ENCODE results near the gene GLIS1. TPM values are rescaled to one million over a fixed set of nuclear protein-coding genes. Genes with fewer than 3 reads are reported as not detected.

The GLIS1 gene
- total and polyA plus RNA-seq, 2 experiments from 2014 or later = 0.26 to 0.31 TPM

DNA sequence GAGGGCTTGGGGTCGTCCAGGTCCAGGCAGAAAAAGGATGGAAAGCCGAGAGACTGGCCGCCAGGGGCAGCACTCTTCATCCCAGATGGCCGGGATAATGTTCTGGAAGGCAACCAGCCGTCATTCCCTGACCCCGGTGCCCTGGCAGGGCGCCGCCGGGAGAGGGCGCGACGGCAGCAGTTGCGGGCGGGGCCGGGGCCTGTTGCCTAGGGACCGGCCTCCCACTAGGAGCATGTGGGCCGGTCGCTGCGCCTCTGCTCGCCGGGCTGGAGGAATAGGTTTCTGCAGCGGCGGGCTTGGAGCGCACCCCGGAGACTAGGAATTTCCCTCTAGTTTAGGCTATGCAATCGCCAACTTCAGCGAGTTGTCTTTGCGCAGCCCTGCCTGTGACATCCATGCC, 268.8 kb downstream of the GLIS1 start (continued):
- no peak for TF ChIP-seq ZNF462 (CRISPR knock-in tag; IDR thresholded peaks at IDR 0.05)
- no peak for TF ChIP-seq EZH2phosphoT487 (IDR thresholded peaks at IDR 0.05; ENCODE audit: unreplicated experiment)

DNA sequence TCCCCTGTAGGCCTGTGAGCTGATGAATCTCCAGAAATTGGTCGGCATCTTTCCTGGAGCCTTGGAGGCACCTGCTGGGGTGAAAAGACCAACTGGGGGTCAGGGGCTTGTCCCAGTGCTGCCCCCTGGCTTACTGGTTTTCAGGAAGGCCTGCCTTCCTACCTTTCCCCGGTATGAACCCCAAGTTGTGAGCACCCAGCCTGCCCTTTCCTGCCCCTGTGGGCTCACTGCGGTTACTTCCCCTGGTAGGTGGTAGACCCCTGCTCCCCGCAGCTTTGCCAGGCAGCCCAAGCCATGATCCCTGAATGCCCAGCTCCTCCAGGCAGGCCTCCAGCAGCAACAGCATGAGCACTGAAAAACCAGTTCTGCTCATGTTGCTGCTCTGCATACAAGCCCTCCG, 269.6 kb downstream of the GLIS1 start:
- H3K36me3 Mint-ChIP-seq (ENCODE audit: low read depth) = no peaks in the 10 kb centered on the region
- no peaks in the 10 kb centered on the region for H3K9me2 ChIP-seq (ENCODE audit: insufficient read depth)
- peaks cover 20% of the 10 kb centered on the region for H3K27me3 Mint-ChIP-seq (ENCODE audit: insufficient read depth, low read depth, poor library complexity)
- no peaks in the 10 kb centered on the region for H4K20me1 ChIP-seq (replicated peaks; ENCODE audit: insufficient read depth)
- no peak overlapping the region for H3K27ac Mint-ChIP-seq
- no peaks in the 10 kb centered on the region for H3K36me3 ChIP-seq (ENCODE audit: insufficient read depth)
- H3K4me2 ChIP-seq = no peak overlapping the region
- TF ChIP-seq NANOG (IDR thresholded peaks at IDR 0.05; ENCODE audit: borderline replicate concordance) (no peak), EZH2 (IDR thresholded peaks at IDR 0.05; ENCODE audit: low read depth, unreplicated experiment) (no peak), POLR2AphosphoS5 (IDR thresholded peaks at IDR 0.05; ENCODE audit: low read depth) (no peak), ZNF114 (CRISPR knock-in tag; IDR thresholded peaks at IDR 0.05) (no peak), ZNF331 (CRISPR knock-in tag; IDR thresholded peaks at IDR 0.05; ENCODE audit: low read depth) (no peak), EZH2phosphoT487 (IDR thresholded peaks at IDR 0.05; ENCODE audit: unreplicated experiment) (no peak), ZNF462 (CRISPR knock-in tag; IDR thresholded peaks at IDR 0.05) (no peak)
- TF ChIP-seq, protein P1, sequence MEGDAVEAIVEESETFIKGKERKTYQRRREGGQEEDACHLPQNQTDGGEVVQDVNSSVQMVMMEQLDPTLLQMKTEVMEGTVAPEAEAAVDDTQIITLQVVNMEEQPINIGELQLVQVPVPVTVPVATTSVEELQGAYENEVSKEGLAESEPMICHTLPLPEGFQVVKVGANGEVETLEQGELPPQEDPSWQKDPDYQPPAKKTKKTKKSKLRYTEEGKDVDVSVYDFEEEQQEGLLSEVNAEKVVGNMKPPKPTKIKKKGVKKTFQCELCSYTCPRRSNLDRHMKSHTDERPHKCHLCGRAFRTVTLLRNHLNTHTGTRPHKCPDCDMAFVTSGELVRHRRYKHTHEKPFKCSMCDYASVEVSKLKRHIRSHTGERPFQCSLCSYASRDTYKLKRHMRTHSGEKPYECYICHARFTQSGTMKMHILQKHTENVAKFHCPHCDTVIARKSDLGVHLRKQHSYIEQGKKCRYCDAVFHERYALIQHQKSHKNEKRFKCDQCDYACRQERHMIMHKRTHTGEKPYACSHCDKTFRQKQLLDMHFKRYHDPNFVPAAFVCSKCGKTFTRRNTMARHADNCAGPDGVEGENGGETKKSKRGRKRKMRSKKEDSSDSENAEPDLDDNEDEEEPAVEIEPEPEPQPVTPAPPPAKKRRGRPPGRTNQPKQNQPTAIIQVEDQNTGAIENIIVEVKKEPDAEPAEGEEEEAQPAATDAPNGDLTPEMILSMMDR (conservative IDR thresholded peaks at IDR 0.05; ENCODE audit: low read depth in 2 of 2) = peak in 1 of 2 experiments; percentile 52; a peak in 2 of 4 replicates
- DNase-seq (ENCODE audit: low spot score) = peak; percentile 32
- peaks cover 8% of the 10 kb centered on the region for H3K4me1 ChIP-seq (ENCODE audit: insufficient read depth)
- peaks cover 4% of the 10 kb centered on the region; the same call in 1 of the 2 replicates for H3F3A ChIP-seq (replicated peaks; ENCODE audit: low read depth)
- H3K27me3 ChIP-seq (ENCODE audit: insufficient read depth) = no peaks in the 10 kb centered on the region
- H3K27ac ChIP-seq (ENCODE audit: low read depth) = no peak overlapping the region
- H3K4me3 ChIP-seq = no peak overlapping the region
- H3K9me3 Mint-ChIP-seq = no peaks in the 10 kb centered on the region; the same call in 2 of the 3 replicates
- peaks cover 14% of the 10 kb centered on the region for H3K4me1 Mint-ChIP-seq
- peak overlapping the region; percentile 38; the same call in 1 of the 2 replicates for H2AFZ ChIP-seq
- no peak overlapping the region for H3K4me3 Mint-ChIP-seq
- ATAC-seq = no peak
- no peaks in the 10 kb centered on the region for H3K79me2 ChIP-seq (replicated peaks; ENCODE audit: insufficient read depth)

Data from GM23338 (cell line).